Esophagus muscularis mucosa (tissue), 4 donors: ENCODE data around the gene ACVR1B.

Experiments used
- EP300 ChIP-seq: sonication (generic); formaldehyde crosslinking; IDR thresholded peaks from one replicate; pipeline ENCODE4 v1.6.1; 2017; ENCODE audit warnings: antibody characterized with exemption
- POLR2A ChIP-seq: fragments of 450-650 bp; IDR thresholded peaks from one replicate; pipeline ENCODE4 v1.6.1; 2017; ENCODE audit warnings: antibody characterized with exemption, moderate library complexity, mild to moderate bottlenecking, low read depth
- TF ChIP-seq, protein P1 (sequence below), 3 experiments: fragments of 200-600 bp in 2 of 3; fragments of 450-650 bp in 1 of 3; sonication (generic) in 2 of 3; IDR thresholded peaks; one replicate each; pipeline ENCODE4 v1.5.1; 2017 to 2019; ENCODE audit warnings: antibody characterized with exemption in 3 of 3, mild to moderate bottlenecking in 2 of 3, moderate library complexity in 1 of 3

DNA sequence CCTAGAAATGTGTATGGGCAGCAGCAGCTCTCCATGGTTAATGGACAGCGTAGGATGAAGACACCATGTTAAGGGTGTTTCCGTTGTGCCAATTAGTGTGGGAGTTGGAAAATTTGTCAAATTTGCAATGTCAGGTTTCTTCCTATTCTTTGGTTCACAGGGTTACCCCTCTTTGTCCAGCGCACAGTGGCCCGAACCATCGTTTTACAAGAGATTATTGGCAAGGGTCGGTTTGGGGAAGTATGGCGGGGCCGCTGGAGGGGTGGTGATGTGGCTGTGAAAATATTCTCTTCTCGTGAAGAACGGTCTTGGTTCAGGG is 29.3 kb downstream of the ACVR1B start:
- TF ChIP-seq, protein P1, sequence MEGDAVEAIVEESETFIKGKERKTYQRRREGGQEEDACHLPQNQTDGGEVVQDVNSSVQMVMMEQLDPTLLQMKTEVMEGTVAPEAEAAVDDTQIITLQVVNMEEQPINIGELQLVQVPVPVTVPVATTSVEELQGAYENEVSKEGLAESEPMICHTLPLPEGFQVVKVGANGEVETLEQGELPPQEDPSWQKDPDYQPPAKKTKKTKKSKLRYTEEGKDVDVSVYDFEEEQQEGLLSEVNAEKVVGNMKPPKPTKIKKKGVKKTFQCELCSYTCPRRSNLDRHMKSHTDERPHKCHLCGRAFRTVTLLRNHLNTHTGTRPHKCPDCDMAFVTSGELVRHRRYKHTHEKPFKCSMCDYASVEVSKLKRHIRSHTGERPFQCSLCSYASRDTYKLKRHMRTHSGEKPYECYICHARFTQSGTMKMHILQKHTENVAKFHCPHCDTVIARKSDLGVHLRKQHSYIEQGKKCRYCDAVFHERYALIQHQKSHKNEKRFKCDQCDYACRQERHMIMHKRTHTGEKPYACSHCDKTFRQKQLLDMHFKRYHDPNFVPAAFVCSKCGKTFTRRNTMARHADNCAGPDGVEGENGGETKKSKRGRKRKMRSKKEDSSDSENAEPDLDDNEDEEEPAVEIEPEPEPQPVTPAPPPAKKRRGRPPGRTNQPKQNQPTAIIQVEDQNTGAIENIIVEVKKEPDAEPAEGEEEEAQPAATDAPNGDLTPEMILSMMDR (IDR thresholded peaks at IDR 0.05): no peak
- TF ChIP-seq POLR2A (no peak), EP300 (no peak)
